Hepatocyte (in vitro differentiated cells): Measurements from ENCODE around the gene ANKRD11.

Experiments used
- EZH2phosphoT487 ChIP-seq: fragments of 200-600 bp; sonication (generic); IDR thresholded peaks from one replicate; pipeline ENCODE4 v1.6.1; 2018; ENCODE audit warnings: antibody characterized with exemption, mild to moderate bottlenecking, low read depth, moderate library complexity; ENCODE audit not compliant: unreplicated experiment, severe bottlenecking
- TF ChIP-seq, protein P1 (sequence below): fragments of 200-600 bp; sonication (generic); IDR thresholded peaks from 2 replicates; pipeline ENCODE4 v1.5.1; 2016; ENCODE audit warnings: antibody characterized with exemption, mild to moderate bottlenecking; ENCODE audit not compliant: poor library complexity

DNA sequence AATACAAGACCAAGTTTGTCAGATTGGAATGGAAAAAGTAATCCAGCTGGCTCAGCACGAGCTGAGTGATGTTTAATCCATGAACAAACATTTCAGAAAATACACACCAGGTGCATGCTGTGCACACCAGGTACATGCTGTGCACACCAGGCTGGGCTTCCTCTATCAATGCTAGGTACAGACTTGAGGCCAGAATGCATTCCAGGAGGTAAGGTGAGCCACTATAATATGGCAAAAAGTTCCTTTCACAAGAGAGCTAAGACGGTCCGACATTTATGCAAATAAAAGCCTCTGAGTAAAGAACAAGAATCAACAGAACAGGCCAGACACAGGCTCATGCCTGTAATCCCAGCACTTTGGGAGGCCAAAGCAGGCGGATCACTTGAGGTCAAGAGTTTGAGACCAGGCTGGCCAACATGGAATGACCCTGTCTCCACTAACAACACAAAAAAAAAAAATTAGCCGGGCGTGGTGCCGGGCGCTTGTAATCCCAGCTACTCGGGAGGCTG is 144.7 kb downstream of the ANKRD11 start:
- TF ChIP-seq, protein P1, sequence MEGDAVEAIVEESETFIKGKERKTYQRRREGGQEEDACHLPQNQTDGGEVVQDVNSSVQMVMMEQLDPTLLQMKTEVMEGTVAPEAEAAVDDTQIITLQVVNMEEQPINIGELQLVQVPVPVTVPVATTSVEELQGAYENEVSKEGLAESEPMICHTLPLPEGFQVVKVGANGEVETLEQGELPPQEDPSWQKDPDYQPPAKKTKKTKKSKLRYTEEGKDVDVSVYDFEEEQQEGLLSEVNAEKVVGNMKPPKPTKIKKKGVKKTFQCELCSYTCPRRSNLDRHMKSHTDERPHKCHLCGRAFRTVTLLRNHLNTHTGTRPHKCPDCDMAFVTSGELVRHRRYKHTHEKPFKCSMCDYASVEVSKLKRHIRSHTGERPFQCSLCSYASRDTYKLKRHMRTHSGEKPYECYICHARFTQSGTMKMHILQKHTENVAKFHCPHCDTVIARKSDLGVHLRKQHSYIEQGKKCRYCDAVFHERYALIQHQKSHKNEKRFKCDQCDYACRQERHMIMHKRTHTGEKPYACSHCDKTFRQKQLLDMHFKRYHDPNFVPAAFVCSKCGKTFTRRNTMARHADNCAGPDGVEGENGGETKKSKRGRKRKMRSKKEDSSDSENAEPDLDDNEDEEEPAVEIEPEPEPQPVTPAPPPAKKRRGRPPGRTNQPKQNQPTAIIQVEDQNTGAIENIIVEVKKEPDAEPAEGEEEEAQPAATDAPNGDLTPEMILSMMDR = no peak
- no peak for TF ChIP-seq EZH2phosphoT487
